ENCODE data around the gene REM2.
A peak's percentile ranks its signal among the peaks of the same experiment; 100 is the strongest.
"Not testable (repeated sequence)": the region's sequence is repeated elsewhere in the genome, so short reads cannot be mapped to it uniquely, and the experiment has no call there.

Gene REM2

DNA sequence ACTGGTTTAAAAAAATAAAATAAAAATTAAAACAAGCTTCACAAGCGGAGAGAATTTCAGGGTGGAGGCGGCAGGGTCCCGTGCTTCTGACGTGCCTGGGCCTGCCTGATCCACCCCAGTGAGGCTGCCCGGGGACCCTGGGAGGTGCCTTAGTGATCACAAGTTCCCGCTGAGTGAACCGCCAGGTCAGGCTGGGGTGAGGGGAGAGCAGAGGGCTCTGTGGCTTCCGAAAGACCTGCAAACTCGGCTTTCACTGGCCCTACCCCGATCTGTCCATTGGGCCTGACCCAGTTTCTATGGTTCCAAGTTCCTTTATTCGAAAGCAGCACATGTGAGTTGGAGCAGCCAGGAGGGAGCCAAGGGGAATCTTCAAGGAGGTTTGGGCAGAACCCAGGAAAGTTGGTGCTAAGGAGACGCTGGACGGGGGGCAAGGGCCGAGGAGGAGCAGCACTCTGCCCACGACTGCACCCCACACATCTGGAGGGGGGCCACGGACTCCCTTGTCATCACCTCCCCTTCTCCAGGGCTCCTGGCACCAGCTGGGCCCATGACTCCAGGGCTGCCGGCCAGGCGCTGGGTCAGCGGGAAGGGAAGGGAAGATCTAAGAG lies 33.7 kb upstream of the REM2 start:
- DNase-seq = no peak

GRCh38 chr14:22850944-22851764 lies 31.9 kb upstream of the REM2 start:
- no peak for DNase-seq

GRCh38 chr14:22852178-22852577 lies 30.8 kb upstream of the REM2 start:
- not testable (repeated sequence) for DNase-seq

DNA sequence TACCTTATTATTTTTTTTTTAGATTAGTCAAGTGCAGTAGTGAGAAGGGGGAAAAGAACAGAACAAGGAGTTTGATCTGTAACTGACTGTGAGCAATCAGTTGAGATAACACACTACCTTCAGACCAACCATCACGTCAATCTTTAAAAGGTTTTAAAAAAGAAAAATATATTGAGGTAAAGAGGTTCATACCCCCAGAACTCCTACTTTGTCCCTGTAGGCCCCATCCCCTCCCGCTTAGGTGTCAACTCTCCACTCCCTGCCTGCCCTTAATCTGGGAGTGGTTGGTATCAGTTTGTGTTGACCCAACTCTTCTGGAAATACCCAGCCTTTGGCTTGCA lies 30.5 kb upstream of the REM2 start:
- no peak for DNase-seq

DNA sequence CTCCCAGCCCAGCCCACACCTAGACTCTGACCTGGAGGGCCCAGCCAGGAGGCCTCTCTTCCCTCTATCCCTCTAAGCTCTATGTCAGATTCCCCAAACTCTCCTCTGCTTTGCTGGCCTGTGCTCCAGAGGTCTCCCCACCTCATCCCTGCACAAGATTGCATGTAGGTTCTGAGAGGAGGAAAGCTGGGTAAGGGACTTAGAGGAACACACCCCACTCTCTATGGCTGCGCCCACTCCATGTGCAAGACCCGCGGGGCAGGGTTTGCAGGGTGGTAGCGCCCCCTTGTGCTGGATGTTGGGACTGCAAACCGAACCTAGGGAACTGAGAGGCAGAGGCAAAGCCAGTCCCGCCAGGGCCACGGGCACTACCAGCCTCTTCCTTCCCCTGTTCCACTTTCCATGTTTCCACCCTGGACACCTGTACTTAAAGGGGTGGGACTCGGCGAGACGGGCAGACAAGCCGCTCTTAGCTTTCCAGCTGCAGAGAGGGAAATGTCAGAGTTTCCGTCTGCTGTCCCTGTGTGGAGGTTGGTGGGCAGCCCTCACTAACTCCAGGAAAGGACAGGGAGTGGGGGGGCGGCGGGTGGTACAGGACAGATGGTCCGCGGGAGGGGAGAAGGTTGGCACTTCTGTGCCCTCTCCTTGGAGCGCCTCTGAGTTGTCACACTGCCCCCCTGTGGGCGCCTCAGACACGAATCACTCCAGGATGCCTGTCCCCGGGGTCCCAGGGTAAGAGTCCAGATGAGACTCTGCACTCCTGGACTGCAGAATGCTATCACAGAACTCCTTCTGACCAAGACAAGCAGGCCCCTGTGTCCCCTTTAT lies 29.9 kb upstream of the REM2 start:
- DNase-seq = peak; percentile 79

GRCh38 chr14:22854296-22854695 lies 28.7 kb upstream of the REM2 start:
- DNase-seq = not testable (repeated sequence)

- DNase-seq = no peak
Observed at GRCh38 chr14:22854963-22855724, 27.9 kb upstream of the REM2 start.

GRCh38 chr14:22856428-22856827 lies 26.6 kb upstream of the REM2 start:
- no peak for DNase-seq

DNA sequence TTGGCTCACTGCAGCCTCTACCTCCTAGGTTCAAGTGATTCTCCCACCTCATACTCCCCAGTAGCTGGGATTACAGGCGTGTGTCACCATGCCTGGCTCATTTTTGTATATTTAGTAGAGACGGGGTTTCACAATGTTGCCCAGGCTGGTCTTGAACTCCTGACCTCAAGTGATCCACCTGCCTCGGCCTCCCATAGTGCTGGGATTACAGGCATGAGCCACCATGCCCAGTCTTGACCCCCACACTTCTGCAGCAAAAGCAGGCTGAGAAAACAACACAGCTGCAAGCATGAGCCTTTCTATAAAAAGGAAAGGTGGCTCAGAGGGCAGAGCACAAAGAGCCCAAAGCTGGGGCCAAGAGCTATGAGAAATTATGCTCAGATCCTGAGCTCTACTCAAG lies 22.6 kb upstream of the REM2 start:
- not testable (repeated sequence) for DNase-seq

DNA sequence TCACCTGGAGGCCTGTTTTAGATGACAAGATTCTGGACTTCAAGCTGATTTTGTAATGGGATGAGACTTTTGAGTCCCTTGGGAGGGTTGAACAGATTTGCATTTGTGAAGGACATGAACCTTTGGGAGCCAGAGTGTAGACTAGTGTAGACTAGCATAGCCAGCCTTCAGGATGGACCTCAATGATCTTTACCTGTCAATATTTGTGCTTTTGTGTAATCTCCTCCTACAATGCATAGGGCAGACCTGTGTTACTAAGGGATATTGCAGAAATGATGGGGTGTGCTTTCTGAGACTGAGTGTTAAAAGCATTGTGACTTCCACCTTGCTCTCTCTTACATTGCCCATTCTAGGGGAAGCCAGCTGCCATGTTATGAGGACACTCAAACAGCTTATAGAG lies 21.4 kb upstream of the REM2 start:
- no peak for DNase-seq

GRCh38 chr14:22864979-22865378 lies 18.0 kb upstream of the REM2 start:
- no peak for DNase-seq

GRCh38 chr14:22865424-22866405 lies 17.3 kb upstream of the REM2 start:
- no peak for DNase-seq

DNA sequence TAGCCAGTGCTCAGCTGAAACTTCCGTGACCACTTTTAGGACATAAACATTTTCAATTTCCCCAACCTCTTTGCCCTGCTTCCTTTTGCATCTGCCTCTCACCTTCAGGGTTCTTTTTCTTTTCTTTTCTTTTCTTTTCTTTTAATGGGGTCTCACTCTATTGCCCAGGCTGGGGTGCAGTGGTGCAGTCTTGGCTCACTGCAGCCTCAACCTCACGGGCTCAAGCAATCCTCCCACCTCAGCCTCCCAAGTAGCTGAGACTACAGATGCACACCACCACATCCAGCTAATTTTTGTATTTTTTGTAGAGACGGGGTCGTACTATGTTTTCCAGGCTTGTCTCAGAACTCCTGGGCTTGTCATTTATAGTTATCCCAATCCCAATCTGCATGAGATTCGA lies 16.1 kb upstream of the REM2 start:
- DNase-seq = no peak

GRCh38 chr14:22870811-22871223 lies 12.2 kb upstream of the REM2 start:
- no peak for DNase-seq

DNA sequence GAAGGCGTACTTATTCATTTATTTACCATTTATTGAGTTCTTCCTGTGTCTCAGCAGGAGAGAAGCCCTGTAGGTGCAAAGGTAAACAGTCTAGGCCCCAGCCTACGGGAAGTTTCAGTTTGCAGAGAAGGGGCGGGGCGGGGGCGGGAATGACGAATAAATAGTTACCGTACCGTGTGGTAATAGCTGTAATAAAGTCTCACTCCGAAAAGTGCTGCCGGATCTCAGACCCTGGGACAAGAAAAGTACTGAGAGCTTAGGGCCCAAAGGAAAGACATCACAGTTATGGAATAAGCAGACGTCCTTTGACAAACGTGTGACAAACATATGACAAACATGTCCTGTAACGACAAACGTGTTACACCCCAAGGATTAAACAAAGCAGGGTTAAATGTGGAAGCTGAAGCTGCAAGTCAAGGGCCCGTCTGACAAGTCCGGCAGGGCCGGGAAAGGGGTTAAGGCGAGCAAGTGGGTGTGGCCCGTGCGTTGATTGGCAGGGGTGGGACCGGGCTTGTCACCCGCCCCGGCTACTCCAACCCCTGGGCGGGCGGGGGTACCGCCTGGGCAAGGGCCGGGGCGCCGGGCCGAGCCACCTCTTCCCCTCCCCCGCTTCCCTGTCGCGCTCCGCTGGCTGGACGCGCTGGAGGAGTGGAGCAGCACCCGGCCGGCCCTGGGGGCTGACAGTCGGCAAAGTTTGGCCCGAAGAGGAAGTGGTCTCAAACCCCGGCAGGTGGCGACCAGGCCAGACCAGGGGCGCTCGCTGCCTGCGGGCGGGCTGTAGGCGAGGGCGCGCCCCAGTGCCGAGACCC lies 11.6 kb upstream of the REM2 start, which contains the start of gene LRP10:
Gene LRP10, plus strand, starts transcription at position 517 of the 809 bp plus-strand sequence. CDS start 564 bp downstream, outside the sequence.
- peak; percentile 77 for DNase-seq

DNA sequence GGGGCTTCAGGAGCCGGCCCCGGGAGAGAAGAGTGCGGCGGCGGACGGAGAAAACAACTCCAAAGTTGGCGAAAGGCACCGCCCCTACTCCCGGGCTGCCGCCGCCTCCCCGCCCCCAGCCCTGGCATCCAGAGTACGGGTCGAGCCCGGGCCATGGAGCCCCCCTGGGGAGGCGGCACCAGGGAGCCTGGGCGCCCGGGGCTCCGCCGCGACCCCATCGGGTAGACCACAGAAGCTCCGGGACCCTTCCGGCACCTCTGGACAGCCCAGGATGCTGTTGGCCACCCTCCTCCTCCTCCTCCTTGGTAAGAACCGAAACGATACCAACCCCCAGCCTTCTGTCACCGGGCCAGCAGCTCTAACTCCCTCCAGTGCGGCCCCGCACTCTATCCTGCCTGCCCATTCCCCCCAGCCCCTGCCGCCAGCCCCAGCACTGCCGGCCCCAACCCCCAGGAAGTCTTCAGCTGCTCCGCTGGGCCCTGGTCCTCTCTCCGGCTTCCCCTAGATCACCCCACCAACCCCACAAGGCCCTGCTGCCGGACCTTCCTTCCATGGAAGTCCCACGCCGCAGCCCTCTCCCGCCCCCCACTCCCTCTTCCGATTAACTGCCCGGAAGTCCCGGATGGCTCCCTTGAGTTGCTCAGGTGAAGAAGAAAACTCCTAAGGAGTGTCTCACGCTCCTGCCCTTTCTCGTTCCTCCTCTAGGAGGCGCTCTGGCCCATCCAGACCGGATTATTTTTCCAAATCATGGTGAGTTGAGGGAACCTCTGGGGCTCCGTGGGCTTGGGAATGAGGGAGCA lies 10.8 kb upstream of the REM2 start:
- DNase-seq = peak; percentile 67

- no peak for DNase-seq
Observed at GRCh38 chr14:22872833-22873520, 10.0 kb upstream of the REM2 start.

DNA sequence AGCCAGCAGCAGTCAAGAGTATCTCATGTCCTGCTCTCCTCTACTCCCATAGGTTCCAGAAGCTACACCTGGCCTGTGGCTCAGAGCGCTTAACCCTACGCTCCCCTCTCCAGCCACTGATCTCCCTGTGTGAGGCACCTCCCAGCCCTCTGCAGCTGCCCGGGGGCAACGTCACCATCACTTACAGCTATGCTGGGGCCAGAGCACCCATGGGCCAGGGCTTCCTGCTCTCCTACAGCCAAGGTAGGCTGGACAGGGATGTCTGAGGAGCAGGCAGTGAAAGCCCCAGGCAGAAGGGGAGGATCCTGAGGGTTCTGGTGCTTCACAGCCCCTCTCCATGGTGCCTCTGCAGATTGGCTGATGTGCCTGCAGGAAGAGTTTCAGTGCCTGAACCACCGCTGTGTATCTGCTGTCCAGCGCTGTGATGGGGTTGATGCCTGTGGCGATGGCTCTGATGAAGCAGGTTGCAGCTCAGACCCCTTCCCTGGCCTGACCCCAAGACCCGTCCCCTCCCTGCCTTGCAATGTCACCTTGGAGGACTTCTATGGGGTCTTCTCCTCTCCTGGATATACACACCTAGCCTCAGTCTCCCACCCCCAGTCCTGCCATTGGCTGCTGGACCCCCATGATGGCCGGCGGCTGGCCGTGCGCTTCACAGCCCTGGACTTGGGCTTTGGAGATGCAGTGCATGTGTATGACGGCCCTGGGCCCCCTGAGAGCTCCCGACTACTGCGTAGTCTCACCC lies 7.8 kb upstream of the REM2 start:
- DNase-seq = no peak

Measured in NCI-H1105 treated with DMSO at 0.1 percent for 48 hours (cell line).